OCI-LY3 (cell line): ENCODE measurements around the gene METTL27.

Experiments used
- EZH2phosphoT487 ChIP-seq: fragments of 200-600 bp; shearing (Covaris generic); IDR thresholded peaks from 2 replicates; pipeline ENCODE4 v1.6.1; 2018; ENCODE audit warnings: antibody characterized with exemption, mixed run types, low read depth
- TF ChIP-seq, protein P1 (sequence below): fragments of 200-600, 300-600 bp; sonication (generic); IDR thresholded peaks from 2 replicates; pipeline ENCODE4 v1.5.1; 2014; ENCODE audit warnings: antibody characterized with exemption, low read length, low read depth

DNA sequence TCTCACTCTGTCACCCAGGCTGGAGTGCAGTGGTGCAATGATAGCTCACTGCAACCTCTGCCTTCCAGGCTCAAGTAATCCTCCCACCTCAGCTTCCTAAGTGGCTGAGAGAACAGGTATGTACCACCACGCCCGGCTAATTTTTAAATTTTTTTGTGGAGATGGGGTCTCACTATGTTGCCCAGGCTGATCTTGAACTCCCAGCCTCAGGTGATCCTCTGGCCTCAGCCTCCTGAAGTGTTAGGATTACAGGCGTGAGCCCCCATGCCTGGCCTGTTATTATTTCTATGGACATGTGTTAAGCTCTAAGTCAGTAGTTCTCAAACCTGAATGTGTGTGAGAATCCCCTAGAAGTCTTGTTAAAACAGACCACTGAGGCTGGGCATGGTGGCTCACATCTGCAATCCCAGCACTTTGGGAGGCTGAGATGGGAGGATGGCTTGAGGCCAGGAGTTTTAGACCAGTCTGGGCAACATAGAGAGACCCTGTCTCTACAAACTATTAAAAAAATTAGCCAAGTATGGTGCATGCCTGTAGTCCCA is 43.2 kb upstream of the METTL27 start:
- TF ChIP-seq, protein P1, sequence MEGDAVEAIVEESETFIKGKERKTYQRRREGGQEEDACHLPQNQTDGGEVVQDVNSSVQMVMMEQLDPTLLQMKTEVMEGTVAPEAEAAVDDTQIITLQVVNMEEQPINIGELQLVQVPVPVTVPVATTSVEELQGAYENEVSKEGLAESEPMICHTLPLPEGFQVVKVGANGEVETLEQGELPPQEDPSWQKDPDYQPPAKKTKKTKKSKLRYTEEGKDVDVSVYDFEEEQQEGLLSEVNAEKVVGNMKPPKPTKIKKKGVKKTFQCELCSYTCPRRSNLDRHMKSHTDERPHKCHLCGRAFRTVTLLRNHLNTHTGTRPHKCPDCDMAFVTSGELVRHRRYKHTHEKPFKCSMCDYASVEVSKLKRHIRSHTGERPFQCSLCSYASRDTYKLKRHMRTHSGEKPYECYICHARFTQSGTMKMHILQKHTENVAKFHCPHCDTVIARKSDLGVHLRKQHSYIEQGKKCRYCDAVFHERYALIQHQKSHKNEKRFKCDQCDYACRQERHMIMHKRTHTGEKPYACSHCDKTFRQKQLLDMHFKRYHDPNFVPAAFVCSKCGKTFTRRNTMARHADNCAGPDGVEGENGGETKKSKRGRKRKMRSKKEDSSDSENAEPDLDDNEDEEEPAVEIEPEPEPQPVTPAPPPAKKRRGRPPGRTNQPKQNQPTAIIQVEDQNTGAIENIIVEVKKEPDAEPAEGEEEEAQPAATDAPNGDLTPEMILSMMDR, result no peak
- TF ChIP-seq EZH2phosphoT487, result no peak
